ENCODE results near the gene KCNMB3.
"Not testable (repeated sequence)": the region's sequence is repeated elsewhere in the genome, so short reads cannot be mapped to it uniquely, and the experiment has no call there.

Gene KCNMB3

GRCh38 chr3:179256813-179257212 lies 5.9 kb upstream of the KCNMB3 start:
- no peaks in the 10 kb centered on the region for H3K27me3 ChIP-seq (ENCODE audit: insufficient read depth, insufficient read length)
- no peak for DNase-seq (ENCODE audit: low read depth, low spot score)
- no peak overlapping the region for H3K9ac ChIP-seq (ENCODE audit: insufficient read length, low read depth)
- no peak for TF ChIP-seq ZNF274 (IDR thresholded peaks at IDR 0.05; ENCODE audit: low read depth, low read length)
- no peak for TF ChIP-seq YY1 (IDR thresholded peaks at IDR 0.05; ENCODE audit: insufficient read depth, insufficient read length)
- no peak for TF ChIP-seq SUZ12 (IDR thresholded peaks at IDR 0.05; ENCODE audit: extremely low read depth, insufficient read depth, insufficient read length)
- H3K4me3 ChIP-seq (ENCODE audit: insufficient read length, low read depth) = no peak overlapping the region
- no peaks in the 10 kb centered on the region for H3K36me3 ChIP-seq (ENCODE audit: insufficient read depth, insufficient read length, low read length)
- no peaks in the 10 kb centered on the region for H3K9me3 ChIP-seq (ENCODE audit: insufficient read depth, low read length)
- no peaks in the 10 kb centered on the region for H3K4me1 ChIP-seq (ENCODE audit: insufficient read depth, insufficient read length)

- TF ChIP-seq ZNF274 (IDR thresholded peaks at IDR 0.05; ENCODE audit: low read depth, low read length) (no peak), SUZ12 (IDR thresholded peaks at IDR 0.05; ENCODE audit: extremely low read depth, insufficient read depth, insufficient read length) (no peak), YY1 (IDR thresholded peaks at IDR 0.05; ENCODE audit: insufficient read depth, insufficient read length) (no peak)
- no peaks in the 10 kb centered on the region for H3K36me3 ChIP-seq (ENCODE audit: insufficient read depth, insufficient read length, low read length)
- no peak overlapping the region for H3K9ac ChIP-seq (ENCODE audit: insufficient read length, low read depth)
- H3K4me3 ChIP-seq (ENCODE audit: insufficient read length, low read depth) = no peak overlapping the region
- no peak for DNase-seq (ENCODE audit: low read depth, low spot score)
- no peaks in the 10 kb centered on the region for H3K4me1 ChIP-seq (ENCODE audit: insufficient read depth, insufficient read length)
- H3K27me3 ChIP-seq (ENCODE audit: insufficient read depth, insufficient read length) = no peaks in the 10 kb centered on the region
- H3K9me3 ChIP-seq (ENCODE audit: insufficient read depth, low read length) = no peaks in the 10 kb centered on the region
Observed at GRCh38 chr3:179247289-179248015, 3.5 kb downstream of the KCNMB3 start.

- no peak for DNase-seq (ENCODE audit: low read depth, low spot score)
- H3K9ac ChIP-seq (ENCODE audit: insufficient read length, low read depth) = no peak overlapping the region
- no peak for TF ChIP-seq ZNF274 (IDR thresholded peaks at IDR 0.05; ENCODE audit: low read depth, low read length)
- TF ChIP-seq SUZ12 (IDR thresholded peaks at IDR 0.05; ENCODE audit: extremely low read depth, insufficient read depth, insufficient read length) = no peak
- TF ChIP-seq YY1 (IDR thresholded peaks at IDR 0.05; ENCODE audit: insufficient read depth, insufficient read length) = no peak
Observed at GRCh38 chr3:179244878-179245277, 6.0 kb downstream of the KCNMB3 start.

GRCh38 chr3:179242859-179243258 lies 8.1 kb downstream of the KCNMB3 start:
- not testable (repeated sequence) for H3K9me3 ChIP-seq (ENCODE audit: insufficient read depth, low read length); H3K4me1 ChIP-seq (ENCODE audit: insufficient read depth, insufficient read length); H3K27me3 ChIP-seq (ENCODE audit: insufficient read depth, insufficient read length); H3K9ac ChIP-seq (ENCODE audit: insufficient read length, low read depth); DNase-seq (ENCODE audit: low read depth, low spot score); H3K4me3 ChIP-seq (ENCODE audit: insufficient read length, low read depth); H3K36me3 ChIP-seq (ENCODE audit: insufficient read depth, insufficient read length, low read length)

More at GRCh38 chr3:179244878-179245277, 6.0 kb downstream of the KCNMB3 start:
- no peak overlapping the region for H3K4me3 ChIP-seq (ENCODE audit: insufficient read length, low read depth)
- no peaks in the 10 kb centered on the region for H3K27me3 ChIP-seq (ENCODE audit: insufficient read depth, insufficient read length)
- H3K9me3 ChIP-seq (ENCODE audit: insufficient read depth, low read length) = no peaks in the 10 kb centered on the region
- no peaks in the 10 kb centered on the region for H3K4me1 ChIP-seq (ENCODE audit: insufficient read depth, insufficient read length)
- H3K36me3 ChIP-seq (ENCODE audit: insufficient read depth, insufficient read length, low read length) = no peaks in the 10 kb centered on the region

- not testable (repeated sequence) for H3K4me3 ChIP-seq (ENCODE audit: insufficient read length, low read depth); H3K36me3 ChIP-seq (ENCODE audit: insufficient read depth, insufficient read length, low read length); H3K9me3 ChIP-seq (ENCODE audit: insufficient read depth, low read length); H3K9ac ChIP-seq (ENCODE audit: insufficient read length, low read depth); H3K4me1 ChIP-seq (ENCODE audit: insufficient read depth, insufficient read length); DNase-seq (ENCODE audit: low read depth, low spot score); H3K27me3 ChIP-seq (ENCODE audit: insufficient read depth, insufficient read length)
Observed at GRCh38 chr3:179240299-179240698, 10.6 kb downstream of the KCNMB3 start.

- H3K9me3 ChIP-seq (ENCODE audit: insufficient read depth, low read length) = no peaks in the 10 kb centered on the region
- H3K4me1 ChIP-seq (ENCODE audit: insufficient read depth, insufficient read length) = no peaks in the 10 kb centered on the region
- H3K27me3 ChIP-seq (ENCODE audit: insufficient read depth, insufficient read length) = no peaks in the 10 kb centered on the region
- TF ChIP-seq YY1 (IDR thresholded peaks at IDR 0.05; ENCODE audit: insufficient read depth, insufficient read length) (no peak), SUZ12 (IDR thresholded peaks at IDR 0.05; ENCODE audit: extremely low read depth, insufficient read depth, insufficient read length) (no peak), ZNF274 (IDR thresholded peaks at IDR 0.05; ENCODE audit: low read depth, low read length) (no peak)
- peaks cover 8% of the 10 kb centered on the region for H3K36me3 ChIP-seq (ENCODE audit: insufficient read depth, insufficient read length, low read length)
- DNase-seq (ENCODE audit: low read depth, low spot score) = no peak
- no peak overlapping the region for H3K9ac ChIP-seq (ENCODE audit: insufficient read length, low read depth)
- no peak overlapping the region for H3K4me3 ChIP-seq (ENCODE audit: insufficient read length, low read depth)
Observed at GRCh38 chr3:179236669-179237301, 14.1 kb downstream of the KCNMB3 start.

GRCh38 chr3:179234199-179234598 lies 16.7 kb downstream of the KCNMB3 start:
- DNase-seq (ENCODE audit: low read depth, low spot score) = no peak
- no peaks in the 10 kb centered on the region for H3K27me3 ChIP-seq (ENCODE audit: insufficient read depth, insufficient read length)
- H3K4me1 ChIP-seq (ENCODE audit: insufficient read depth, insufficient read length) = no peaks in the 10 kb centered on the region
- H3K4me3 ChIP-seq (ENCODE audit: insufficient read length, low read depth) = no peak overlapping the region
- peaks cover 18% of the 10 kb centered on the region for H3K36me3 ChIP-seq (ENCODE audit: insufficient read depth, insufficient read length, low read length)
- TF ChIP-seq YY1 (IDR thresholded peaks at IDR 0.05; ENCODE audit: insufficient read depth, insufficient read length) (no peak), ZNF274 (IDR thresholded peaks at IDR 0.05; ENCODE audit: low read depth, low read length) (no peak), SUZ12 (IDR thresholded peaks at IDR 0.05; ENCODE audit: extremely low read depth, insufficient read depth, insufficient read length) (no peak)
- H3K9me3 ChIP-seq (ENCODE audit: insufficient read depth, low read length) = no peaks in the 10 kb centered on the region
- no peak overlapping the region for H3K9ac ChIP-seq (ENCODE audit: insufficient read length, low read depth)

Measured in NT2/D1 (cell line).